ENCODE results near the gene NLRC5. TPM values are rescaled to one million over a fixed set of nuclear protein-coding genes. Genes with fewer than 3 reads are reported as not detected.

The NLRC5 gene
- total and polyA plus RNA-seq, 2 donors (not counting 3 experiments of a cell fraction or from before 2014, with no cell fraction given): 7.4 to 26.3 TPM

DNA sequence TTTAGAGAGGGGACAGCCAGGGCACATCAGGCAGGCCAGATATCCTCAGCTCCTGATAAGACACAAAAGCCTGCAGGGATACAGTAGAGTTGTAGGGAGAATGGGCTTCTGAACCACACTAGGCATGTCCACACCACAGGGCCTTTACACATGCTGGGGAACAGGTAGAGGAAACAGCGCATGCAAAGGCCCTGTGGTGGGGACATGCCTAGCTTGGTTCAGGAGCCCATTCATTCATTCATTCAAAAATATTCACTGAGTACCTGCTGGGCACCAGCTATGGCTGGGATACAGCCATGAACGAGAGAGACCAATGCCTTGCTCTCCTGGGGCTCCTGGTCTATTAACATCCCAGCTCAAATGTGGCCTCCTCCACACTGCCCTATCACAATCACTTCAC, 107.4 kb downstream of the NLRC5 start:
- Histone ChIP-seq H3K36me3 (ENCODE audit: control insufficient read depth in 2 of 2, extremely low read depth in 1 of 2, insufficient read depth in 2 of 2, low read length in 2 of 2) (no peaks in the 10 kb centered on the region), H3K4me2 (ENCODE audit: insufficient read depth, low read length) (no peak overlapping the region), H4K20me1 (replicated peaks; ENCODE audit: control insufficient read depth, extremely low read depth, insufficient read depth, low read length) (no peaks in the 10 kb centered on the region), H3K9me1 (replicated peaks; ENCODE audit: control insufficient read depth, extremely low read depth, insufficient read depth, low read length) (no peaks in the 10 kb centered on the region), H3K27ac (ENCODE audit: insufficient read depth, low read depth, low read length) (no peak overlapping the region), H2AFZ (ENCODE audit: low read depth, low read length) (no peak overlapping the region), H3K9ac (replicated peaks; ENCODE audit: extremely low read depth, insufficient read depth, low read length) (no peak overlapping the region), H3K4me3 (replicated peaks in 1 of 3; ENCODE audit: insufficient read depth in 1 of 3, low read depth in 1 of 3, low read length in 3 of 3) (no peak overlapping the region), H3K27me3 (ENCODE audit: control insufficient read depth in 2 of 2, insufficient read depth in 2 of 2, low read length in 2 of 2) (no peaks in the 10 kb centered on the region), H3K79me2 (ENCODE audit: control insufficient read depth, insufficient read depth, low read length) (peaks cover 20% of the 10 kb centered on the region), H3K9me3 (replicated peaks; ENCODE audit: control insufficient read depth, insufficient read depth, low read length) (no peaks in the 10 kb centered on the region), H3K4me1 (ENCODE audit: control insufficient read depth, extremely low read depth, insufficient read depth, low read length) (peaks cover 14% of the 10 kb centered on the region)
- no peak for DNase-seq (ENCODE audit: low read depth, low spot score)
- no peak for TF ChIP-seq POLR2AphosphoS5 (IDR thresholded peaks at IDR 0.05; ENCODE audit: insufficient read depth, low read depth, low read length)
- ChIA-PET POLR2A (no interaction called here), CTCF (interaction anchor here (1.1 to 1.8 kb wide), 3 partner anchors 8 to 16 kb away, joined by 4 to 9 read pairs (median 4); no protein-coding TSS in a partner anchor)
- no peak for FAIRE-seq
- dilution Hi-C loops (cut with MboI; ENCODE audit: extremely low pct_ligation_motif_present, low sequenced_read_pairs): no loop called here
- BruUV-seq (replicated peaks): no TSS peak
- intact Hi-C loops (cut with micrococcal nuclease): no loop called here

DNA sequence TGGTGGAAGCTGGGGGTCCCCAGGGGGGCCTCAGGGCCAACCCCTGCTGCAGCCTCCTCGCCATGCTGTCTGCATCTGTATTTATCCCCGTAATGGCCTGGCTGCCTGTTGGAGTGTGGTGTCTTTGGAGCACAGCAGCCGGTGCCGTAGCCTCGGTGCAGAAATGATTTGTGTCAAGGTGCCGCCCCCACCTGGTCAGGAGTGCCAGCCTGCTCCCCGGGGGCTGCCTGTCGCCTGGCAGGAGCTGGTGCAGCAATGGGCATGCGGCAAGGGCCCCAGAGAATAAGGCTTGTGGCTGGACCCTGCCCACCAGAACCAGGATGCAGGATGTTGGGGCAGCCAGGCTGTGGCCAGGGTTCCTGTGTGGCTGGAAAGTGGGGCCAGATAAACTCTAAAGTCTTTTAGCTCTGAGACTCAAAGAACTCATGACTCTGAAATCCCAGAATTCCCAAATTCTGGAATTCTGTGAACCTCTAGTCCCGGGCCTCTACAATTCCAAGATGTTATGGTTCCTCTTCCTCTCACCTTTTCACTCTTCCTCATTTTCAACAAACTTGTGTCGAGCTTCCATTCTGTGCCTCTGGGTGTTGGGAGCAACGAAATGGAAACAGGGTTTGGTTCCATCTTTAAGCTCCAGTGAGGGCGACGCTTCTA, 109.0 kb downstream of the NLRC5 start:
- H3K4me3 ChIP-seq (replicated peaks in 1 of 3; ENCODE audit: insufficient read depth in 1 of 3, low read depth in 1 of 3, low read length in 3 of 3): no peak overlapping the region
- H3K4me2 ChIP-seq (ENCODE audit: insufficient read depth, low read length): no peak overlapping the region
- no peak overlapping the region for H3K27ac ChIP-seq (ENCODE audit: insufficient read depth, low read depth, low read length)
- no peak overlapping the region for H3K9ac ChIP-seq (replicated peaks; ENCODE audit: extremely low read depth, insufficient read depth, low read length)
- peaks cover 18% of the 10 kb centered on the region for H3K79me2 ChIP-seq (ENCODE audit: control insufficient read depth, insufficient read depth, low read length)
- no peaks in the 10 kb centered on the region for H4K20me1 ChIP-seq (replicated peaks; ENCODE audit: control insufficient read depth, extremely low read depth, insufficient read depth, low read length)
- DNase-seq (ENCODE audit: low read depth, low spot score): no peak
- no peaks in the 10 kb centered on the region for H3K9me1 ChIP-seq (replicated peaks; ENCODE audit: control insufficient read depth, extremely low read depth, insufficient read depth, low read length)
- FAIRE-seq: no peak
- dilution Hi-C loops (cut with MboI; ENCODE audit: extremely low pct_ligation_motif_present, low sequenced_read_pairs): no loop called here
- H3K36me3 ChIP-seq (ENCODE audit: control insufficient read depth in 2 of 2, extremely low read depth in 1 of 2, insufficient read depth in 2 of 2, low read length in 2 of 2): no peaks in the 10 kb centered on the region
- H3K4me1 ChIP-seq (ENCODE audit: control insufficient read depth, extremely low read depth, insufficient read depth, low read length): peaks cover 10% of the 10 kb centered on the region
- H3K27me3 ChIP-seq (ENCODE audit: control insufficient read depth in 2 of 2, insufficient read depth in 2 of 2, low read length in 2 of 2): no peaks in the 10 kb centered on the region
- no TSS peak for BruUV-seq (replicated peaks)
- no peak for TF ChIP-seq POLR2AphosphoS5 (IDR thresholded peaks at IDR 0.05; ENCODE audit: insufficient read depth, low read depth, low read length)
- TF ChIP-seq, protein P1, sequence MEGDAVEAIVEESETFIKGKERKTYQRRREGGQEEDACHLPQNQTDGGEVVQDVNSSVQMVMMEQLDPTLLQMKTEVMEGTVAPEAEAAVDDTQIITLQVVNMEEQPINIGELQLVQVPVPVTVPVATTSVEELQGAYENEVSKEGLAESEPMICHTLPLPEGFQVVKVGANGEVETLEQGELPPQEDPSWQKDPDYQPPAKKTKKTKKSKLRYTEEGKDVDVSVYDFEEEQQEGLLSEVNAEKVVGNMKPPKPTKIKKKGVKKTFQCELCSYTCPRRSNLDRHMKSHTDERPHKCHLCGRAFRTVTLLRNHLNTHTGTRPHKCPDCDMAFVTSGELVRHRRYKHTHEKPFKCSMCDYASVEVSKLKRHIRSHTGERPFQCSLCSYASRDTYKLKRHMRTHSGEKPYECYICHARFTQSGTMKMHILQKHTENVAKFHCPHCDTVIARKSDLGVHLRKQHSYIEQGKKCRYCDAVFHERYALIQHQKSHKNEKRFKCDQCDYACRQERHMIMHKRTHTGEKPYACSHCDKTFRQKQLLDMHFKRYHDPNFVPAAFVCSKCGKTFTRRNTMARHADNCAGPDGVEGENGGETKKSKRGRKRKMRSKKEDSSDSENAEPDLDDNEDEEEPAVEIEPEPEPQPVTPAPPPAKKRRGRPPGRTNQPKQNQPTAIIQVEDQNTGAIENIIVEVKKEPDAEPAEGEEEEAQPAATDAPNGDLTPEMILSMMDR (IDR thresholded peaks at IDR 0.05; ENCODE audit: extremely low read depth in 1 of 2, insufficient read depth in 1 of 2, low read depth in 1 of 2, low read length in 2 of 2): no peak
- TF ChIP-seq GATA2 (IDR thresholded peaks at IDR 0.05; ENCODE audit: insufficient read depth, insufficient read length, low read depth, low read length): no peak
- no peak for TF ChIP-seq FOS (IDR thresholded peaks at IDR 0.05; ENCODE audit: borderline replicate concordance, insufficient read depth, low read length)
- no peak for TF ChIP-seq MYC (IDR thresholded peaks at IDR 0.05; ENCODE audit: low read depth, low read length)
- TF ChIP-seq POLR2A (IDR thresholded peaks at IDR 0.05; ENCODE audit: low read depth, low read length): no peak
- no peak overlapping the region for H2AFZ ChIP-seq (ENCODE audit: low read depth, low read length)
- POLR2A ChIA-PET: no interaction called here
- CTCF ChIA-PET: interaction anchor here (1.6 kb wide), 1 partner anchor 49 kb away, joined by 4 read pairs; no protein-coding TSS in a partner anchor
- H3K9me3 ChIP-seq (replicated peaks; ENCODE audit: control insufficient read depth, insufficient read depth, low read length): no peaks in the 10 kb centered on the region
- intact Hi-C loops (cut with micrococcal nuclease): no loop called here

Data from endothelial cell of umbilical vein (primary cell).